ENCODE data around the gene ACAN. TPM values are rescaled to one million over a fixed set of nuclear protein-coding genes. Genes with fewer than 3 reads are reported as not detected.

The ACAN gene
- total RNA-seq, 1 experiment from 2014 or later = 0.03 TPM

DNA sequence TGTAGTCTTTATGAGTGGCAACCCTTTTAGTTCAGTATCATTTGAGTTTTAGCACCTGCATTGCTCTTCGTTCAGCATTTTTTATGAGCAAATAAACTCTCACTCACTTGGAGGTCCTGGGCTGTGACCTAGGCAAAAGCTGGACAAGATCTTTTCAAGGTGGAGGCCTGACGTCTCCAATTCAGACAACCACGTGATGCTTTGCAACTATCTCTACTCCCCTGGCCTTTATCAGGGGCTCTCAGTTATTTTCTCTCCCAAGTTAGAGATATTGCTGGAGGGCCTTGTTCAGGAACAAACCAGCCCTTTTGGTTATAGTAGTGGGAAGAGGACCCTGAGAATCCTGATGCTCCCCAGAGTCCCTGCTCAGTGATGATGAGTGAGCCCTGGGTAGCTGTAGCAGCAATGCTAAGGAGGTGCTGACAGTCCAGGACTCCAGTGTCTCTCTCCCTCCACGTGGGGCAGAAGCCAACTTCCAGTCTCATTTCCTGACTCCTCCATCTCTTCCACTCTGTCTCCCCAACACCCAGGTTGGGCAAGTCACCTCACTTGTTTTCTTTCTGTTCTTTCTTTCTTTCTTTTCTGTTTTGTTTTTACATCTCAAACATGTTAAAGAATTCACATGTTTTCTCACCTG is 61.7 kb downstream of the ACAN start:
- TF ChIP-seq SIN3A (IDR thresholded peaks at IDR 0.05; ENCODE audit: borderline replicate concordance, insufficient read depth, low read depth, low read length) (no peak), TCF7L2 (IDR thresholded peaks at IDR 0.05; ENCODE audit: low read depth, low read length) (no peak), REST (IDR thresholded peaks at IDR 0.05; ENCODE audit: insufficient read depth in 1 of 2, low read depth in 2 of 2, low read length in 1 of 2) (no peak), POLR2AphosphoS5 (IDR thresholded peaks at IDR 0.05; ENCODE audit: low read depth, low read length) (no peak)
- TF ChIP-seq, protein P1, sequence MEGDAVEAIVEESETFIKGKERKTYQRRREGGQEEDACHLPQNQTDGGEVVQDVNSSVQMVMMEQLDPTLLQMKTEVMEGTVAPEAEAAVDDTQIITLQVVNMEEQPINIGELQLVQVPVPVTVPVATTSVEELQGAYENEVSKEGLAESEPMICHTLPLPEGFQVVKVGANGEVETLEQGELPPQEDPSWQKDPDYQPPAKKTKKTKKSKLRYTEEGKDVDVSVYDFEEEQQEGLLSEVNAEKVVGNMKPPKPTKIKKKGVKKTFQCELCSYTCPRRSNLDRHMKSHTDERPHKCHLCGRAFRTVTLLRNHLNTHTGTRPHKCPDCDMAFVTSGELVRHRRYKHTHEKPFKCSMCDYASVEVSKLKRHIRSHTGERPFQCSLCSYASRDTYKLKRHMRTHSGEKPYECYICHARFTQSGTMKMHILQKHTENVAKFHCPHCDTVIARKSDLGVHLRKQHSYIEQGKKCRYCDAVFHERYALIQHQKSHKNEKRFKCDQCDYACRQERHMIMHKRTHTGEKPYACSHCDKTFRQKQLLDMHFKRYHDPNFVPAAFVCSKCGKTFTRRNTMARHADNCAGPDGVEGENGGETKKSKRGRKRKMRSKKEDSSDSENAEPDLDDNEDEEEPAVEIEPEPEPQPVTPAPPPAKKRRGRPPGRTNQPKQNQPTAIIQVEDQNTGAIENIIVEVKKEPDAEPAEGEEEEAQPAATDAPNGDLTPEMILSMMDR (IDR thresholded peaks at IDR 0.05) = no peak
- Histone ChIP-seq H3K9me3 (ENCODE audit: control insufficient read depth, insufficient read depth, low read depth, low read length) (no peaks in the 10 kb centered on the region), H3K27ac (ENCODE audit: low read length) (no peak overlapping the region), H3K4me3 (ENCODE audit: low read depth in 2 of 2, low read length in 2 of 2) (no peak overlapping the region), H3K4me1 (ENCODE audit: control insufficient read depth, insufficient read depth, low read length) (no peaks in the 10 kb centered on the region), H3K27me3 (ENCODE audit: control insufficient read depth, insufficient read depth, low read length) (no peaks in the 10 kb centered on the region), H3K36me3 (ENCODE audit: control insufficient read depth, insufficient read depth, low read length) (no peaks in the 10 kb centered on the region)
- CTCF ChIA-PET = no interaction called here
- DNase-seq (ENCODE audit: low read depth, low spot score) = no peak
- POLR2A ChIA-PET = no interaction called here
- intact Hi-C loops (cut with micrococcal nuclease; ENCODE audit: unreplicated experiment) (no loop called here), in situ Hi-C loops (cut with HindIII; ENCODE audit: low pct_unique_long_range_greater_than_20kb, low sequenced_read_pairs) (no loop called here)
- 0 out of 2 replicates have a peak, but pooled peaks have one; percentile 27 for ATAC-seq
- no TSS peak for BruUV-seq (replicated peaks)

GRCh38 chr15:88865498-88866099 is 62.4 kb downstream of the ACAN start:
- DNase-seq (ENCODE audit: low read depth, low spot score) = no peak
- Histone ChIP-seq H3K27ac (ENCODE audit: low read length) (no peak overlapping the region), H3K4me3 (ENCODE audit: low read depth in 2 of 2, low read length in 2 of 2) (no peak overlapping the region), H3K27me3 (ENCODE audit: control insufficient read depth, insufficient read depth, low read length) (no peaks in the 10 kb centered on the region), H3K36me3 (ENCODE audit: control insufficient read depth, insufficient read depth, low read length) (no peaks in the 10 kb centered on the region), H3K4me1 (ENCODE audit: control insufficient read depth, insufficient read depth, low read length) (no peaks in the 10 kb centered on the region), H3K9me3 (ENCODE audit: control insufficient read depth, insufficient read depth, low read depth, low read length) (no peaks in the 10 kb centered on the region)
- ATAC-seq = no peak
- CTCF ChIA-PET = no interaction called here
- POLR2A ChIA-PET = no interaction called here
- BruUV-seq (replicated peaks) = no TSS peak
- in situ Hi-C loops (cut with HindIII; ENCODE audit: low pct_unique_long_range_greater_than_20kb, low sequenced_read_pairs) = no loop called here
- intact Hi-C loops (cut with micrococcal nuclease; ENCODE audit: unreplicated experiment) = no loop called here
- TF ChIP-seq SIN3A (IDR thresholded peaks at IDR 0.05; ENCODE audit: borderline replicate concordance, insufficient read depth, low read depth, low read length) = no peak

GRCh38 chr15:88866295-88866881 is 63.2 kb downstream of the ACAN start:
- intact Hi-C loops (cut with micrococcal nuclease; ENCODE audit: unreplicated experiment) = no loop called here
- in situ Hi-C loops (cut with HindIII; ENCODE audit: low pct_unique_long_range_greater_than_20kb, low sequenced_read_pairs) = no loop called here
- CTCF ChIA-PET = no interaction called here
- BruUV-seq (replicated peaks) = no TSS peak
- no peak overlapping the region for H3K4me3 ChIP-seq (ENCODE audit: low read depth in 2 of 2, low read length in 2 of 2)
- H3K27me3 ChIP-seq (ENCODE audit: control insufficient read depth, insufficient read depth, low read length) = no peaks in the 10 kb centered on the region
- no peaks in the 10 kb centered on the region for H3K4me1 ChIP-seq (ENCODE audit: control insufficient read depth, insufficient read depth, low read length)
- H3K9me3 ChIP-seq (ENCODE audit: control insufficient read depth, insufficient read depth, low read depth, low read length) = no peaks in the 10 kb centered on the region
- ATAC-seq = no peak
- no peak overlapping the region for H3K27ac ChIP-seq (ENCODE audit: low read length)
- DNase-seq (ENCODE audit: low read depth, low spot score) = no peak
- TF ChIP-seq TCF7L2 (IDR thresholded peaks at IDR 0.05; ENCODE audit: low read depth, low read length) = no peak
- TF ChIP-seq REST (IDR thresholded peaks at IDR 0.05; ENCODE audit: insufficient read depth in 1 of 2, low read depth in 2 of 2, low read length in 1 of 2) = no peak
- no peak for TF ChIP-seq POLR2AphosphoS5 (IDR thresholded peaks at IDR 0.05; ENCODE audit: low read depth, low read length)
- no peak for TF ChIP-seq SIN3A (IDR thresholded peaks at IDR 0.05; ENCODE audit: borderline replicate concordance, insufficient read depth, low read depth, low read length)
- TF ChIP-seq, protein P1 (IDR thresholded peaks at IDR 0.05) = no peak
- H3K36me3 ChIP-seq (ENCODE audit: control insufficient read depth, insufficient read depth, low read length) = no peaks in the 10 kb centered on the region
- POLR2A ChIA-PET = interaction anchor here (0.6 kb wide), 2 partner anchors 63 to 94 kb away, joined by 3 to 6 read pairs; partner anchors contain the start of gene ACAN

Measured in Panc1 (cell line).